ENCODE measurements around the gene NOC2L. TPM values are rescaled to one million over a fixed set of nuclear protein-coding genes. Genes with fewer than 3 reads are reported as not detected.

The NOC2L gene
- total RNA-seq, 4 donors from 2014 or later, result 17.8 to 45.4 (median 23.5) TPM

GRCh38 chr1:934991-935750 lies 23.9 kb downstream of the NOC2L start:
- TF ChIP-seq CTCF (IDR thresholded peaks at IDR 0.05; ENCODE audit: low read depth), result no peak

- no peak for TF ChIP-seq CTCF (IDR thresholded peaks at IDR 0.05; ENCODE audit: low read depth)
Observed at GRCh38 chr1:933603-933940, 25.5 kb downstream of the NOC2L start.

- TF ChIP-seq CTCF (IDR thresholded peaks at IDR 0.05; ENCODE audit: low read depth), result no peak
Observed at GRCh38 chr1:932776-933602, 26.1 kb downstream of the NOC2L start.

- TF ChIP-seq CTCF (IDR thresholded peaks at IDR 0.05; ENCODE audit: low read depth), result no peak
Observed at GRCh38 chr1:932173-932510, 26.9 kb downstream of the NOC2L start.

DNA sequence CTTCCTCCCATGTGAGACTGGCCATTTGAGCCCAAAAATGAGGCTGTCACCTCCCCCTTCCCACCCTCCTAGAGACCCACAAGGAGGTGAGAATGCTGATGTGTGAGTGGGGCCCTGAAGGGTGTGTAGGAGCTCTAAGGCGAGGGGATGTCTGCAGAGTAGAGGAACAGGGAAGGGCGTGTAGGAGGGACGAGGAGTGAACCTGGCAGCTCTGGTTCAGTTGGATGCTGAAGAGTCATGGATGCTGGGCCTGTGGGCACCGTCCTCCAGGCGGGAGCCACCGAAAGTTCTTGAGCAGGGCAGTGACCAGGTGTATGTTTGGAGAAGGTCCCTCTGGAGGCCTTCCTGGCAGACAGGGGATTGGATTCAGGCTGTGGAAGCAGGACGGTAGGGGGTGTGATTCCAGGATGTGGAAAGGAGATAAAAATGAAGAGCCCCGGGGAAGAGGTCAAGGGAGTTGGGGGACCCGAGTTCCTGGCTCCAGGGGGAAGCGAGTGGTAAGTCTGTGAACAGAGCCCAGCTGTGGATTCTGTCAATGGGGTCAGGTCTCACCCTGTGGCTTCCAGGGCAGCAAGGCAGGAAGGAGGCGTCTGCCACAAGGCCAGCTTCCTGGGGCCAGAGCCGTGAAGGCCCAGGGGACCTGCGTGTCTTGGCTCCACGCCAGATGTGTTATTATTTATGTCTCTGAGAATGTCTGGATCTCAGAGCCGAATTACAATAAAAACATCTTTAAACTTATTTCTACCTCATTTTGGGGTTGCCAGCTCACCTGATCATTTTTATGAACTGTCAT lies 27.5 kb downstream of the NOC2L start:
- TF ChIP-seq CTCF (IDR thresholded peaks at IDR 0.05; ENCODE audit: low read depth), result no peak

- TF ChIP-seq CTCF (IDR thresholded peaks at IDR 0.05; ENCODE audit: low read depth), result no peak
Observed at GRCh38 chr1:930633-931138, 28.4 kb downstream of the NOC2L start.
